Measurements from ENCODE around the gene TMIE. TPM values are rescaled to one million over a fixed set of nuclear protein-coding genes. Genes with fewer than 3 reads are reported as not detected.
"Not testable (repeated sequence)": the region's sequence is repeated elsewhere in the genome, so short reads cannot be mapped to it uniquely, and the experiment has no call there.

Gene TMIE
- polyA plus RNA-seq, 4 donors = 0.45 to 1.0 (median 0.83) TPM

DNA sequence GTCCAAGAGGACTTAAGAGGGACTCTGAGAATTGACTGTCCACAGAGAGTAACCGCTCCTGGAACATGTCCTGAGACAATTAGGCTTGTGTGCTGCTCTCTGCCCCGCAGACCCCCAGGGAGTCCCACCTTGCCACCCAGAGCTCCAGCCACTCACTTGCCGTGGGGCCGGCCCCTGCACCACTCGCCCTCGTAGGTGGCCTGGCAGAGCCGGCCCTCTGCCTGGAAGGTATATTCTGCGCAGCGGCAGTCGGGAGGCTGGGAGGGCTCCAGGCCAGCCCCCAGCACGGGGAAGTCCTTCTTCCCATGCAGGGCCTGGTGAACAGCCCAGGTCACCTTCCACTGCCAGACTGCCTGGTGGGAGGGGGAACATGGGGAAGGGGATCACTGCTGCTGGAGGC lies 18.2 kb upstream of the TMIE start:
- no peak for DNase-seq (ENCODE audit: low read depth in 4 of 4, low spot score in 3 of 4)

DNA sequence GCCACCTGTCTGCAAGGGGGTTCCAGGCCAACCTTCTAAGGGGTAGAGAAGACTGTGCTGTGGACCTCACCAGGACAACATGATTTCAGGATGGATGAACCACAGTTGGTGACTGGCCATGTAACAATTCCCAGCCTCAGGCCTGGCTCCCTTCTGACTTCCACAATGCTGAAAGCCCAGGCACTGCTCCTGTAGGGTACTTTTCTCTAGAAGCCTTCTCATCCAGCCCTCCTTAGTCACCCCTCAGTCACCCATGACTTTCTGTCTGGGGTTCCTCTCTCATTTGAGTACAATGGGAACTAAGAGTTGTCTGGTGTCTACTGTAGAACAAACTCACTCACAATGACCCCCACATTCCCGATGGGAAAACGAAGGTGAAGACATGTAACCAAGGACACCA lies 16.3 kb upstream of the TMIE start:
- DNase-seq (ENCODE audit: low read depth in 4 of 4, low spot score in 3 of 4) = no peak

DNA sequence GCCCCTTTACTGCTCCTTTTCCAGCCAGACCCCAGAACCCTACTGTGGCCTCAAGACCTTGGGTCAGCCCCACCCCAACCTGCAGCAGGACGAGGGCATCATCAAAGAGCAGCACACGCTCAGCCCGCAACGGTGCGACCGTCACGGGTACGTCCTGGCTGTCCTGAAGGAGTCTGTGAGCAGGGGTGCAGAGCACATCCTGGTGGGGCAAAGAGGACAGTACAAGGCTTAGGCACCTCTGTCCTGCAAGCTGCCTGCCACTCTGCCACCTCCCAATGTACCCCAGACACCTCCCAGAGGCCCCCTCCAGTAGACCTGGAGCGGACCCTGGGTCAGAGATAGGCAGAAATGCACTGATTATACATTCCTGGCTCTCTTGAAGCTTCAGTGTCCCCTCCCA lies 15.7 kb upstream of the TMIE start:
- no peak for DNase-seq (ENCODE audit: low read depth in 4 of 4, low spot score in 3 of 4)

DNA sequence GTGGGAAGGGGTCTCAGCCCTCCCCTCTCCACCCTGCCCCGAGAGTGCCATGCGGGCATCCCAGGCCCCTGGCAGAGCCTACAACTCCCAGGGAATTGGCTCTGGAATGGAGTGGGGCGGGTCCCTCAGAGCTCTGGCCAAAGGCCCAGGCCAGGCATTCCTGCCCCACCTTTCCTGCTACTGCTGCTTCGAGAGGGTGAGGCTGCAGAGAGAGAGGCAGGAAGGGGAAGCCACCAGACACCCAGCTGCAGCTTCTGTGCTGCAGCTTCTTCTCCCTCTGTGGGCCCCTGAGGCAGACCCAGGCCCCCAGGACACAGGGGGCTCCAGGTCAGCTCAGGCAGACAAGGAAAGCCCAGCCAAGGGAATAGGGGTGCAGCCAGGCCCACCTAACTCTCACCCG lies 10.4 kb upstream of the TMIE start:
- DNase-seq (ENCODE audit: low read depth in 4 of 4, low spot score in 3 of 4) = no peak

DNA sequence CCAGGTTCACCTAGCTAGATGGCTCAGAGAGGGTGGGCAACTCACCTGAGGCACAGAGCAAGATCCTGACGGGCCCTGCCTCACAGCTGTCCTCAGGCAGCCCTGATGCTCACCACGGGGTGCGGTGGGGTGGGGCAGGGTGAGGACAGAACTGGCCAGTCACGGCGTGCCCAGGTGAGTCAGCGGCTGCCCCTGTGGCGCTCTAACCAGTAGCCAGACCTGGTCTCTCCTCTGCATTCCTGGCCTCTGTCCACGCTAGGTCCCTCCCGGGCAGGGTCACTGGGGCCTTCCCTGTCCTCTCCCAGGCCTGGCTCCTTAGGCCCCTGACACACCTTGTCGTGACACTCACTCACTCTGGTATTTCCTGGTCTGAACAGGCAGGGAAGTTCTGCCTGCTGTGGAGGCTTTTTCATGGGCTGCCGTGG lies 8.6 kb upstream of the TMIE start:
- DNase-seq (ENCODE audit: low read depth in 4 of 4, low spot score in 3 of 4) = no peak

DNA sequence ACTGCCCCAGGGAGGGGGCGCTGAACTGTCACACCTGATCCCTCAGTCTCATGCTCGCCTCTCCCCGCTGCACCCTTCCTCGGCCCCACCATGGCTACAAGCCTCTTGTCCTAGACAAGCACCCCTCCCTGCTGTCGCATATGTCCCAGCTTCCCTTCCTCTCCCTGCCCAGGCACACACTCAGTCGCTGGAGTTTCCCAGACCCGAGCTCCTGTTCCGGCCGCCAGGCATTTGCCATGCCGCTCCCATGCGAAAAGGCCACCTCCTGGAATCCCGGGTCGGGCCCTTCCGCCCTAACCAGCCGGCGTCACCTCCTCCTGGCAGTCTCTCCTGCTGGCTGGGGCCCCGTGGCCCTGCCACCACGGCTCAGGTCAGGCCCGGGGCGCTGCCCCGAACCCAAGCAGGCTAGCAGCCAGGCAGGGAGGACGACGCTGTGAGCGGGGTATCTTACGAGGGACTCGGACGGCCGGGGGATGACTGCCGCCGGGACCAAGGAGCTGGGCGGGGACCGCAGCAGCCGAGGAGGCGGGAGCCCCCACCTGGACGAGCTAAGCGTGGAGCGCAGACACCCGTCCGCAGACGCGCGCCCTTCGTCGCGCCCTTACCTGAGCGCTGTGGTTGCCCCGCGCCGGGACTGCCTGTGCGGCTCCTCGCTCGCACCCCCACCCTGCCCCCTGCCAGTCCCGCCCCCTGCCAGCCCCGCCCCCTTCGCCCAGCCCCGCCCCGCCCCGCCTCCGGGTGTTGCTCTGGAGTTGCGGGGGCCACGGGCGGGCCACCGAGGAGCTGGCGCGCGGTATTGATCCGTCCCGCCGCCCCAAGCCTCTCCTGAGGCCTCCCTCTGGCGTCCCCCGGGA lies 7.9 kb upstream of the TMIE start, which contains the start of gene ALS2CL:
TSS of gene ALS2CL (minus strand) at position 642 of the 854 bp plus-strand sequence. CDS start 4,239 bp downstream, outside the sequence.
- no peak for DNase-seq (ENCODE audit: low read depth in 4 of 4, low spot score in 3 of 4)

DNA sequence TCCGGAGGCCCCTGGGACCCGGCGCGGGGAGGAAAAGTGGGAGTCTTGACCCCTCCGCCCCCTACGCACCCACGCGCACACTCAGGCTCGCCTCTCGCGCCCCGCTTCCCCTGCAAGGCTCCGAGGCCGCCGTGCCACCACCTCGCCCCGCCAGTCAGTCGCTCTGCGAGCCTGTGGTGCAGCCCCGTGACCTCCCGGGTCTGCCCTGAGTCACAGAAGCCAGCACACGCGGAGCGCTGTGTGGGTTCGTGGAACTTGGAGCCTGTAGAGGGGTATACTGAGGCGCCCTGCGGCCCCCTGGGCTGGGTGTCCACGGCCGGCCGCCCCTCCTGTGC lies 7.3 kb upstream of the TMIE start:
- no peak for DNase-seq (ENCODE audit: low read depth in 4 of 4, low spot score in 3 of 4)

DNA sequence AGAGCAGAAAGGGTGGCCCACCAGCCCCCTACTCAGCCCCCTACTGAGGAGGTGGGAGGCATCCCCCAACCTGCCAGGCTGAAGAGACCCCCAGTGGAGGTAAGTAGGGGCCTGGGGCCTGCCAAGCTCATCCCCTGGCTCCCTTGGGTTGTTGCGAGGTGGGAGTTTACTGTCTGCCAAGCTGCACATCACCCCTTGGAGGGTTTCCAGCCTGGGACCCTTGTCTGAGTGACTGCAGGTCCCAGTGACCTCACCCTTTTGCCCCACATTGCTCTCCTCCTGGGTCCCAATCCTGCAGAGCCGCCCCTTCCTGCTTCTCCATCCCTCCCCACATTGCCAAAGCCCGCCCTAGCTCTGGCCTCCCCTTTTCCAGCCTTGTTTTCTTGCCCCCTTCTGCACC lies 6.7 kb upstream of the TMIE start:
- no peak for DNase-seq (ENCODE audit: low read depth in 4 of 4, low spot score in 3 of 4)

DNA sequence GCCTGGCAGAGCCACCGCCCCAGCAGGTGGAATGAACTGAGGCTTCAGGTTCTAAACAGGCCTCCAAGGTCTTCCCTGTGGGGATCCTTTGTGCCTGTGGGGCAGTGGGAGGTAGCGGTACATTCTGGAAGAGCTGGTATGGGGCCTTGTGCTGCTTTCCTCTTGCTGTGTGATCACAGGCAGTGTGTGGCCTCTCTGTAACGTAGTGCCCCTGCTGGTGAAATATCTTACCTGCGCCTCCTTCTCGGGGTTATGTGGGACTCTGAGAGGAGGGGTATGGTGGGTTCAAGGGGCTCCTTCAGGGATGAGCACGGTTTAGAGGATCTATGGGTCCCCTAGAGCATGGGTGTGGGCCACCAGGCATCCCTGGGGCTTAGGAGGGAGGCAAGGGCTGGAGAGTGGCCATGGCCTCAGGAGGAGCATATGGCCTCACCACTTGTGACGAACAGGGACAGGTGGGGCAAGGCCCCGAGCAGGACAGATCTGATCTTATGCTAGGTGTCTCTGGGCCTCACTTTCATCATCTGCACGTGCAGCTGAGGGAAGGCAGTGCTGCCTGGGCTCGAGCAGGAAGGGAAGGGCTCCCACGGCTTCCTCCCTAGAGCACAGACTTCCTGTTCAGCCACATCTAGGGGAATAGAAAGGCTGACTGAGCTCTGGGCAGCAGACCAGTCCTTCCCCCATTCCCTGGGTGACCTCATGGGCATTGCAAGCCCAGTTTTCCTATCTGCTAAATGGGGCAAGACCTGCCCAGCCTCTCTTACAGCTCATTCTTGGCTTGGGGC lies 5.8 kb upstream of the TMIE start:
- no peak for DNase-seq (ENCODE audit: low read depth in 4 of 4, low spot score in 3 of 4)

DNA sequence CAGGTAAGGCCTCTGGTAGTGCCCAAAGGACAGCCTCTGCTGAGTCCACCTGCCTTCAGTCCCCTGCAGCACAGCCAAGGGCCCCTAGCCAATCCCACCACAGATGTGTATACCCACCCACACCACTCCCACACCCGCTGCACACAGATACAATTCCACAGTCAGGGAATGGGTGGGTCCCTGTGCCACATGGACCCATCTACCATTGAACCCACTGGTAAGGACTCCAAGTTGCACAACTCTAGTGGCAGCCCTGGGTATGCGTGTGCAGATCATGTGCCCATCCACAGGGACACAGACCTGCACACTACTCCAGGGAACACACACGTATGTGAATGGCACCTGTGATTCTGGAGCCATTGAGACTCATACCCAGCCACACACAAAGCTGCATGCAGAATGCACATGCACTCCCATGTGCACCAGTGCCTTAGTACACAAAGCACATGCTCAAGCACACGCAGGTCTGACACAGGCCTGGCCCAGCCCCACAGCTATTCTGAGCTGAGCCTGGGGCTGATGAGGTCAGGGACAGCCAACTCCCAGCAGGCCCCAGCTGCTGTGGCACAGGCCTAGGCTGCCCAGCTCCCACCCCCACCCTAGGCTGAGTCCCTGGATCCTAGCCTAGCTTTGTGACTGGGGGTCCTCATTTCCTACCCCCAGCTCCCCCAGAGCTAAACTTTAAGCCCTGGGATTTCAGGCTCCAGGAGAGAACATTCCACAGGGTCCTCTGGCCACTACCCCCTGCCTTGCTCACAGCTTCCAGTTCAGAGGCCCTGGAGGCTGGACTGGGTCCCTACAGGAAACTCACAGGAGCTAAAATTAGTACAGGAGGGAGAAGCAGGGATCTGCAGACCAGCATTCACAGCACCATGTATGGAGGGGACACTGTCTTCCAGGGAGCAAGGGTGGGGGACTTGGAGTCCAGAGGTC lies 5.0 kb upstream of the TMIE start:
- no peak for DNase-seq (ENCODE audit: low read depth in 4 of 4, low spot score in 3 of 4)

DNA sequence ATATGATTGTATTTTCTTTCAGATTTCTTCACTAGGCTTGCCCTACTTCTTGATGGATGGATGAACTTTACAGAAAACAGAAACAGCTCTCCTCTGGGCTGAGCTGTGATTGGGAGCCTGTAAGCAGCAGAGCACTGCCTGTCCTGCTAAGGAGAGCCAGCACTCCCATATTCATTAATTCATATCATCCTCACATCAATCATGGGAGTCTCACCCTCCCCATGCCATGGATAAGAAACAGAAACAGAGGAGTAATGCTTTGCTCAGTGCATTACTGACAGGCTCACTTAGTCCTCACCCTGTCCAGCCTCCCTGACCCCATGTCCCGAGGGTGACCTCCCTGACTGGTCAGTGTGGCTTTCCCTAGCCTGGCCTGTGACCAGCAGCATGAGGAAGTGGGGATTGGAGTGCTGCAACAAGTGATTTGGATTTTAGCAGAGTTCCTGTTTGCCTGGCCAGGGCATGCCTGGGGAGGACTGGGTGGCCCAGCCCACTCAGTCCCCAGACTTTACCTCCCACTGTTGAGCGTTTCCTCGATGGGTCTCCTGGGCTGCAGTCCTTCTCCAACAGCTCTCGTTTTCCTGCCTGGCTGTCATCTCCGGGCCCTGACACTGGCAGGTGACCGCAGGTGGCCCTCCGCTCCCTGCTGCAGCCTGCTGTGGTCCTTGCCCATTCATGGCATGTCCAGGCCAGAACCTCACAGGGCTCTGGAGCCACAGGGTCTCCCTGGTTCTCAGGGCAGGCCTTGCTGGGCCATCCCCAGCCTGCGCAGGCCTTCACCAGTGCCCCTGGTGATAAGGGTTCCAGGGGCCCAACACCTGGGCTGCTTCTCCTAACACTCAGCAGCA lies 1.3 kb upstream of the TMIE start:
- DNase-seq (ENCODE audit: low read depth in 4 of 4, low spot score in 3 of 4) = no peak

DNA sequence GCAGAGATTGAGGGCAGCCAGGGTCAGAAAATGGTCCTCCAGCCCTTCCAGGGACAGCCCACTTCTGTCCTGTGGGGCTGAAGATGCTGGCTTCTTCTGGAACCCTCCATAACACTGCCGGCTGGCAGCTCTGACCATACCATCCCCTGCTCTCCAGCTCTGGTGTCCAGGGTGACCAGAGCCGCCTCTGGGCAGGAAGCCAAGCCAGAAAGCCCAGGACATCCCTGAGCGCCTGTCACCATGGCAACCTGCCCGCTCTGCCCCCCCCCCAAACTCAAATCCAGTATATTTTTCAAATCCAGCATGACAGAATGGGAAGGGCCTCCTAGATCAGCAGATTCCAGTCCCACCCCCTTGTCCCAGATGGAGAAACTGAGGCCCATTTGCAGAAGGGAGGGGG lies 420 bp upstream of the TMIE start:
- peak in 1 of 4 donors; percentile 44 for DNase-seq (ENCODE audit: low read depth in 4 of 4, low spot score in 3 of 4)

DNA sequence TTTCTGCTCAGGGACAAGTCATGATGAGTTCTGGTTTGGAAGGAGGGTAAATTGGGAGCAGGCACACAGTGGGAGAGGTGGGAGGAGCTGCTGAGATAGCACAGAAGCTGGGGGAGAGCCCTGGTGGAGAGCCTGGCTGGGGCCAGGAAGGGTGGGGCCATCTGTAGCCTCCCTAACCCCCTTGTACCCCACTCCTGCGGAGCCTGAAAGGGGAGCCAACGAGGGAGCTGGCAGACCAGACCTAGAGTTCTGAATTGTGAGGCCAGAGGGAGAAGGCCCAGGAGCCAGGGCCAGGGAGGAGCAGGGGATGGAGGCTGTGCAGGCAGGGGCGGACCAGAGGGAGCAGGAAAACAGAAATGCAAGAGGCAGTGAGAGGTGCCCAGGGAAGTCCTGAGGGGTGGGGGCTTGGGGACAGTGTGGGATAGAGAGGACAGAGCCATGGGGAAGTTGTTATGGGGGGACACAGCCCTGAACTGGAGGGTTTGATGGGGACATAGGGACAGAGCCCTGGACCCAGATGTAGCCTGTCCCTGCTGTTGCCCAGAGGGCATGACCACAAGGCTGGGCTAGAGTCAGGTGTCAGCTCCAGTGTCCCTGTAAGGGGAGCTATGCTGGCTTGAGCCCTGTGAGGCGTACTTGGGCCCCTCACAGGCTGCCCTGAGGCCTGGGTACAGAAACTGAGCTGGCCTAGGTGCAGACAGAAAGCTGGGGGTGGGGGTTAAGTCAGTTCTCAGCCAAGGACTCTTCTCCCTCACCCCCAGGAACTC lies 1.2 kb downstream of the TMIE start:
- DNase-seq (ENCODE audit: low read depth in 4 of 4, low spot score in 3 of 4) = no peak

DNA sequence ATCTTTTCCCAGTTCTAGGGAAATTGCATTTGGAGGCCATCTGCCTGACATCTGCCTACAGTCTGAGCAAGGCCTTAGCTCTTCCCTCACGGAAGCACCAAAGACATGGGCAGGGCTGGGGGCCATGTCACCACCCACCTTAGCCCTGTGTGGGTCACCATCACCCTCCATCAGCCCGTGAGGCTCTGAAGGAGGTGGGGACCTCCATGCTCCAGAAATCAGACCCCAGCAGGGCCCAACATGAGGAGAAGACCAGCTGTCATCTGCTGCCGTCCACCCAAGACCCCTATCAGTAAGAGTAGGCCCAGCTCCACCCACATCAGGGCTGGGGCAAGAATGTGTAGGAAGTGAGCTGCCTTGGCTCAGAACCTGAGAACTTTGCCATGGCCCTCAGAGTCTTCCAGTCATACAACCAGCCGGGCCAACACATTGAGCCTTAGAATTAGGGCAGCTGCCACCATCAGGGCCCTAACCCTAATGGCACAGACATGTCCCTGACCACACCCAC lies 1.9 kb downstream of the TMIE start:
- DNase-seq (ENCODE audit: low read depth in 4 of 4, low spot score in 3 of 4) = no peak

DNA sequence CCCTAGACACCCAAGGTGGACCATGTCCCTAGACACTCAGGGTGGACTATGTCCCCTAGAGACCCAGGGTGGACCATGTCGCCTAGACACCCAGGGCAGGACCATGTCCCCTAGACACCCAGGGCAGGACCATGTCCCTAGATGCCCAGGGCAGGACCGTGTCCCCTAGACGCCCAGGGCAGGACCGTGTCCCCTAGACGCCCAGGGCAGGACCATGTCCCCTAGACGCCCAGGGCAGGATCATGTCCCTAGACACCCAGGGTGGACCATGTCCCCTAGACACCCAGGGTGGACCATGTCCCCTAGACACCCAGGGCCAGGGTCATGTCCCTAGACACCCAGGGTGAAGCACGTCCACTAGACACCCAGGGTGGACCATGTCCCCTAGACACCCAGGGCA lies 3.2 kb downstream of the TMIE start:
- DNase-seq (ENCODE audit: low read depth in 4 of 4, low spot score in 3 of 4) = not testable (repeated sequence)

DNA sequence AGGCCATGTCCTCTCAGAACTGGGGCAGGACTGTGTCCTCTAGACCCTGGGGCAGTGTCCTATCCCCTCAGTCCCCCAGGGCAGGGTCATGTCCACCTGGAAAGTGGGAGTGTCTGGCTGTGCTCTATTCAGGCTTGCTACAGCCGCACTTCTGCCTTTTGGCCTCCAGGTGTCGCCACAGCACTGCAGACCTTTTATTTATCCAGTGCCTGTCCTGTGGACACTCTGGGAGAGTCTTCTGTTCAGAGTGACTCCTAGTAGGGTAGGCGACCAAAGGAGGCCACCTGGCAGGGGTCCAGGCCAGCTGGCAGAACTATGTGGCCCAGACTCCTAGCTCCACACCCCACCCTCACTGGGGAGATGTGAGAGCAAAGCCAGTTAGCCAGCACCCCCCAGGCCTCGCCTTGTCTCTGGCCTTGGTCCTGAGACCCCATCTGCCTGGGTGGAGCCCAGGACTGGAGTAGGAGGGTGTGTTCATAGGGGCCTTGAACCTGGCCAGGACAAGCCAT lies 3.9 kb downstream of the TMIE start:
- peak in 2 of 4 donors; percentile 40 for DNase-seq (ENCODE audit: low read depth in 4 of 4, low spot score in 3 of 4)

DNA sequence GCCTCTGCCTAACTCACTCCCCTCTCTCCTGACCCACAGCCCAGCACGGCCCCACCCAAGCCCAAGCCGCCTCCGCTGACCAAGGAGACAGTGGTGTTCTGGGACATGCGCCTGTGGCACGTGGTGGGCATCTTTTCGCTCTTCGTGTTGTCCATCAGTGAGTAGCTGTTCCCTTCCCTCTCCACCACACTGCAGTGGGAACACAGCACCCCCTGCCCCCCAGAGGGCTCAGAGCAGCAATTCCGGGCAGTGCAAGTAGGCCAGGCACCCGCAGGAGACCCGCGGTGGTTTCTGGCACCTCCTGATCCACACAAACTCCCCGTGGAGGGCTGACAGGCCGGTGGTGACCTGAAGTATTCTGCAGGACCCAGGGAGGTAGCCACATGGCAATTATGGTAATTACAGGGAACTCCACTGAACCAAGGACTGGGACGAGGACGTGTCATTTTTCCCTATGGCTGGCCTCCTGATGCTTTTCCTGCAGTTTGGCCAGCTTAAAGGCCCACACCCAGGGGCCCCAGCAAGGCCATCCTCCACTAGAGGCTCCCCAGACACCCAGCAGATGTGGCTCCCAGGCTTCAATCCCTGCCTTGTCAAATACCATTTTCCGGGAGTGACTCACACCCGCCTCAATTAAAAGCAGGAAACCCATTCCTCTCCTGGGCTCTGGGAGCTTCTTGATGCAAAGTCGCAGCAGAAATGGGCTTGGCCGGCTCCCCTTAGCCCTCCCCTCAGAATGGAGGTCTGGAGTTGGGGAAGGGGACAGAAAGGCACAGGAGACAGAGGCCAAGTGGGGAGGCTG lies 4.8 kb downstream of the TMIE start:
- DNase-seq (ENCODE audit: low read depth in 4 of 4, low spot score in 3 of 4) = no peak
